GM19438 (cell line): ENCODE results near the gene RTF1.
A peak's percentile ranks its signal among the peaks of the same experiment; 100 is the strongest.
"Not testable (repeated sequence)": the region's sequence is repeated elsewhere in the genome, so short reads cannot be mapped to it uniquely, and the experiment has no call there.

Experiments used
- ATAC-seq: cut with Tn5 transposase; IDR thresholded peaks from one replicate; pipeline ENCODE4 v1.9.1; 2021; ENCODE audit warnings: low read depth; ENCODE audit not compliant: unreplicated experiment

Gene RTF1

DNA sequence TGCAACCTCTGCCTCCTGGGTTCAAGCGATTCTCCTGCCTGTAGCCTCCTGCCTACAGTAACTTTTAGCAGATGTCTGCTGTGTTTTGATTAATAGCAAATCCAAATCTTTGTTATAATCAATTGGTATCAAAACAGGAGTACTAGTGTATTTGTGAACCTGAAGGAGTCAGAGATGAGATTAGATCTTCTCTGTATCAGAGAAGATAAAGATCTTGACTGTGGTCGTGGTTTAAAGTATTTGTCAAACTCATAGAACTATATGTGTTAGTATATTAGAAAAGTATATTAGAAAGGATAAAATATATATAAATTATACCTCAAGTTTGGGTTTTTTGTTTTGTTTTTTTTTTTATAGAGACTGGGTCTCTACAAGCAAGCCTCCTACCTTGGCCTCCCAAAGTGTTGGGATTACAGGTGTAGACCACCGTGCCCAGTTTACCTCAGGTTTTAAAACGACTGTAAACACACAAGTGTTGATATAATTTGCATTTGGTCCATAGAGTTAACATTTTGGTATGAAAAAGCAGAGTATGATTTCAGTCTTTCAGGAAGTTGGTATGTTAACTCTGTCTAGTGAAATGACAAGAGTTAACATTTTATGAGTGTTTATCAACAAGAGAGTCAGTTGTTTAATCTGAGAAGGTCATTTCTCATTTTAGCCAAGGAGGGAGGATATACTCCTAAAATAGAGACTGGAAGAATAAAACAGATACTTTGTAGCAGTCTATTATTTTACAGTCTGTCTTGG lies 18.3 kb downstream of the RTF1 start:
- no peak for ATAC-seq

GRCh38 chr15:41437448-41437847 lies 20.6 kb downstream of the RTF1 start:
- no peak for ATAC-seq

DNA sequence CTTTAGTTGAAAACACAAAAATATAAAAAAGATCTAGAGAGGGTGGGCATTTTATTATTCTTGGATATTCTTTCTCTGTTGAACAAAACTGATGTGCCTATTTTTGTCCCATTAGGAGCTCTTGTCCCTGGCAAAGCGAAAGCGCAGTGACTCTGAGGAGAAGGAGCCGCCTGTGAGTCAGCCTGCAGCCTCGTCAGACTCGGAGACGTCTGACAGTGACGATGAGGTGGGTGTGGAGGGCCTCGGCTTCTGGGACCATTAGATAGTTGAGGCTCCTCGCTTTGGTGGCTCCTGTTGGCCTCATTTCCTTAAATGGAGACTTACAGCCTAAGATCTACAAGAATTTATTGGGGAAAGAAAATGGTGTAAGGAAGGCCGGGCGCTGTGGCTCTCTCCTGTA lies 21.3 kb downstream of the RTF1 start:
- no peak for ATAC-seq

- not testable (repeated sequence) for ATAC-seq
Measured at GRCh38 chr15:41438745-41439144, 21.9 kb downstream of the RTF1 start.

GRCh38 chr15:41443275-41443674 lies 26.4 kb downstream of the RTF1 start:
- no peak for ATAC-seq

DNA sequence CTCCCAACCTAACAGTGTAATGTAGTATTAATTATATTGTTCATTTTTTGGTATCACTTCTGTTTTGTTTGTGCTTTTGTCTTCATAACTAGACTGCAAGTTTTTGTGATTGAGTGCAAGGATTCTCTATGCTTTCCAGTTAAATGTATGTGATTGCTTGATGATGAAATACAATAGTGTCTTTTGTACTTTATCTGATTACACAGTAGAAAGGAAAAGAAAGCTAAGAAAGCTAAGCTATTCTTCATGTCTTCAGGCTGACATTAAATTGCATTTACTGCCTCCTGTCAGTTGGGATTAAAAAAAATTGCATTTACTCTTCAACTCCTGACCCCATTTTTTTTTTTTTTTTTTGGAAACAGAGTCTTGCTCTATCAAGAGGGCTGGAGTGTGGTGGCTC lies 28.5 kb downstream of the RTF1 start:
- no peak for ATAC-seq

DNA sequence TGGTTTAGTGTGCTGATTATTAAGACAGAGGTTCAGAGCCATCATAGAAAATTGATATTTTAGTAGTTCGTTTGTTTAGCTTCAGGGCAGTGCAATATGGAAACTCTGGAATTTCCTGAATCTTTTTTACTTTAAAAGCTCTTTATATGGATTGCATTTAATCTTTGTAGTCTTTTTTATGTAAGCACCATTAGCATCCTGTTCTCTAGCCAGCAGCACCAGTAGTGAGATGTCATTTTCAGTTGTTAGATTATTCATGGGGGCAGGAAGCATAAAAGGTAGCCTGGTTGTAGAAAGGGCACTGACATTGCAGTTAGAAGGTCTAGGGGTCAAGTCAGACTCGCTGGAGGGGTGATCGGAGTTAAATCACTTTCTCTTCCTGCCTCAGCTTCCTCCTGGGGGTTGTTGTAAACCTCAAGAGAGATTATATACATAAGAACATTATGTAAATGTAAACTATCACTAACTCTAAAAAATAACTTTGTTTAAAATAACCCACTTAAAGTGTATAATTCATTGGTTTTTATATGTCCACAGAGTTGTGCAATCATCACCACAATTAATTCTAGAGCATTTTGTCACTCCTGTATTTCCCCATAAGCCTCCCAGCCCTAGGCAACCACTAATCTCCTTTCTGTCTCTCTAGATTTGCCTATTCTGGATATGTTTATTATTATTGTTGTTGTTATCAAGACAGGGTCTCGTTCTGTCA lies 45.3 kb downstream of the RTF1 start:
- no peak for ATAC-seq

DNA sequence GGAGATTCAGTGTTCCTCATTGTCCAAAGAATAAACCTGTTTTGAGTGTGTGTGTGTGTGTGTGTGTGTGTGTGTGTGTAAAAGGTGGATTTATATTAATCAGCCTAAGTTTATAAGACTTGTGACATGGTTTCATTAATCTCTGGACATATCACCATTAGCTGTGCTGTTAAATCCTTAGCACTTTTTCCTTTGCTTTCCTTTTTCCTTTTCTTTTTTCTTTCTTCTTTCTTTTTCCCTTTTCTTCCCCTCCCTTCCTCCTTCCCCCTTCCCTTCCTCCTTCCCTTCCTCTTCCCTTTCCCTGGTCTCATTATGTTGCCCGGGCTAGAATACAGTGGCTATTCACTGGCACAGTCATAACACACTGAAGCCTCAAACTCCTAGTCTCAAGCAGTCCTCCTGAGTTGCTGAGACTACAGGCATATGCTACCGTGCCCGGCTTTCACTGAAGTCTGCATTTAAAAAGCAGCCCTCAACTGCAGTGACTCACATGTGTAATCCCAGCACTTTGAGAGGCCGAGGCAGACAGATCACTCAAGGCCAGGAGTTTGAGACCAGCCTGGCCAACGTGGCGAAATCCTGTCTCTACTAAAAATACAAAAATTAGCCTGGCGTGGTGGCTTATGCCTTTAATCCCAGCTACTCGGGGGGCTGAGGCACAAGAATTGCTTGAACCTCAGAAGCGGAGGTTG lies 48.1 kb downstream of the RTF1 start:
- ATAC-seq: no peak

DNA sequence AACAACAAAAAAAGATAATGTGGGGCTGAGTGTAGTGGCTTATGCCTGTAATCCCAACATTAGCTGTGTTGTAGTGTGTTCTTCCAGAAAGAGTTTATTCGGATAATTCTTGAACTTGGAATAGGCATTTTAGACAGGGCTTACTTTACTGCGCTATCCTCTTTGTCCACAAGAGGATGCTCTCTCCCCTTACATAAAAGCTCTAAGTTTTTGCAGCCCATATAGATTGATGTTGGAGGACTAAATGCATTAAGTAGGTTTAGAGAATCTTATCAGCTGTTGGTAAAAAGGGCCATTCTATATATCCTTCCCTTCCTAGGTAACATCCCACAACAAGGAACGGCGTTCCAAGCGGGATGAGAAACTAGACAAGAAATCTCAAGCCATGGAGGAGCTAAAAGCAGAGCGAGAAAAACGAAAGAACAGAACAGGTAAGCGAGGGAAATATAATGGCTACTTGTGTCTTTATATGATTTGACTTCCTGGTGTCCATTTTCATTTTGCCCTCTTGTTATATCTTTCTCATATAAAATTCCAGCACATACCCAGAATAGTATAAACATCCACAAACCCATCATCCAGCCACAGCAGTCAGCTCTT lies 49.0 kb downstream of the RTF1 start:
- no peak for ATAC-seq

DNA sequence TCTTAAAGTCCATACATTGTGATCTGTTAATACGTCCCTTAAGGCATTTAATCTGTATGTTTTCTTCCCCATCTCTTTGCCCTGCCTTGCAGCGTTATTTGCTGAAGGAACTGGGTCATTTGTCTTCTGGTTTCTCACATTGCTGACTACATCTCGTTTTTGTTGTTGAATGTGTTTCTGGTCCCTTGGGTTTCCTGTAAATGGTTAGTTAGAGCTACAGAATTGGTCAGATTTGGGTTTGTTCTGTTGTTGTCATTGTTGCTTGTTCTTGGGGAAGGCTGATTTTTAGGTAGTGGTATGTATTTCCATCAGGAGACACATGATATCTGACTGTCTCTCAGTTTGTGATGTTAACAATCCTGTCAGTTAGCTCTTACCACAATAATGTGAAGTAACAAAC lies 49.8 kb downstream of the RTF1 start:
- no peak for ATAC-seq

GRCh38 chr15:41469644-41470043 lies 52.7 kb downstream of the RTF1 start:
- not testable (repeated sequence) for ATAC-seq

DNA sequence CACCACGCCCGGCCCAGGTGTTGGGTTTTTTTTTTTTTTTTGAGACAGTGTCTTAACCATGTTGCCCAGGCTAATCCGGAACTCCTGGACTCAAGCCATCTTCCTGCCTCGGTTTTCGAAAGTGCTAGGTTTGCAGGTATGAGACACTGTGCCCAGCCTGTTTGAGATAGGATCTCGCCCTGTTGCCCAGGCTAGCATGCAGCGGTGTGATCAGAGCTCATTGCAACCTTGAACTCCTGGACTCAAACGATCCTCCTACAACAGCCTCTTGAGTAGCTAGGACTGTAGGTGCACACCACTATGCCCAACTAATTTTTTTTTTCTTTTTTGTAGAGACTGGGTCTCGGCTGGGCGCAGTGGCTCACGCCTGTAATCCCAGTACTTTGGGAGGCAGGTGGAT lies 56.5 kb downstream of the RTF1 start:
- no peak for ATAC-seq

DNA sequence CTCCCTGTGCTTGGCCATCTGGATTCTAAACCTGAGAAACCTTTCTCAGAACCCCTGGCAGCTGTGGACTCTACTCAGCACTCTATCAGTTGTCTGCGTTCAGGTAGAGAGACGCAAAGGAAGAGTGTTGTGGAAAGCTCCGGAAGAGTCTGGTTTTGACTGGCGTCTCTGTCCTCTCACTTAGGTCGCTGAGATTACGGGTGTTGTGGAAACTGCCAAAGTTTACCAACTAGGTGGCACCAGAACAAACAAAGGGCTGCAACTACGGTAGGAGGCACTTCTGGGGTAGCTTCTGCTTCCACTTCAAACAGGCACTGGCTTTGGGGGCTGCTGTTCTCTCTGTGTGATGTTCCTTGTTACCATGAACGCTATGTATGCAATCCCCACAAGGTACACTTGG lies 57.5 kb downstream of the RTF1 start:
- no peak for ATAC-seq

GRCh38 chr15:41474941-41475340 lies 58.0 kb downstream of the RTF1 start:
- no peak for ATAC-seq

DNA sequence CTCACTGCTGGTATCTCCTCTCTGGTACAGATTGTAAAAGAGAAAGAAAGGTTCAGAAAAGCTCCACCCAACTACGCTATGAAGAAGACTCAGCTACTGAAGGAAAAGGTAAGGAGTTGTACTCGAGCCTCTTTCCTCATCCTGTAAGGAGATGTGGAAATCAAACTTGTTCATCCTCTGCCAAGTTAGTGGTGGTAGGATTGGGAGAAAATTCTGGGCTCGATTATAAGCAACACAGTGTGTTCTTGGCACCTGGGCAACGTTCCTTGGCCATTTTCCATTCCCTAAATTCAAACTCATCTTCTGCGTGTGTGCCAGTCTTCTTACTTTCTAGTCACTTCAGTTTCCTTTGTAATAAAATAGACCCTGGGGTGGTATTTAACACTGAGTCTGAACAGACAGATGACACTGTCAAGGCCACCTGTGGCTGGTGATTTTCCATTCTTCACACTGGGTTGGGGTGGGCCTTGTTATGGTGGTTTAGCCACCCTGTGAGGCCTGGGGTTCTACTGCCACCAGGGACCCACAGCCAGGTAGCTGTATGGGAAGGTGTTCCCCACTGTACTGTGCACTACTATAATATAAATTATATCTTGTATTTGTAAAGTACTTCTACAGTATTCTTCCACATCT lies 59.6 kb downstream of the RTF1 start:
- ATAC-seq: no peak

DNA sequence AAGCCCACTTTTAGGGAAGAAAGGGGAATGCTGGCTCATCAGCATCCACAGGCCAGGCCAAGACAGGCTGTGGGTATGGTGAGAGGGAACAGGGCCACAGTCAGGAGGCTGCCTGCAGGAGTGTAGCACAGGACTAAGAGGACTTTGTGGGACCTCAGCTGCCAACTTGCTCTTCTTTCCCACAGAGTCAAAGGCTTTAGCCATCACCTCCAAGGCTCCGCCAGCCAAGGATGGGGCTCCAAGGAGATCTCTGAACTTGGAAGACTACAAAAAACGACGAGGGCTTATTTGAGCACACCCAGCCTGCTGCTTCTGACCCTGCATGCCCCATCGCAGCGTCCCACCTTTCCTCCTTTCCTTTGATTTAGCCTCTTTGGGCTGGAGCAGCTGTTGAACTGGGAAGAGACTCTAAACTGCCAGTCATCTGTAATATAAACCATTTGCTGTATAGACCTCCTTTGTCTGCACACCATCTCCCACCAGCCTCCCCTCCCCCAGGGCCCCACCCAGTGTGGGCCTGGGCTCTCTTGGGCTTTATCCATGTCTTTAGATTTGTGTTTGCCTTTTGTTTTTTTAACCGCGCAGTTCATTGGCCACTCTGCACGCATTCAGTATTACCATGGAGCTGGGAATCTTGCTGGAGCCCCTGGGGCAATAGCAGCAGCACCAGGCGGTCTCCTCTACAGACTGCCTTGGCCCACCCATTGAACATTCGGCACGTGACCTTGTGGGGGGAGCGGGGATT lies 63.7 kb downstream of the RTF1 start:
- no peak for ATAC-seq

DNA sequence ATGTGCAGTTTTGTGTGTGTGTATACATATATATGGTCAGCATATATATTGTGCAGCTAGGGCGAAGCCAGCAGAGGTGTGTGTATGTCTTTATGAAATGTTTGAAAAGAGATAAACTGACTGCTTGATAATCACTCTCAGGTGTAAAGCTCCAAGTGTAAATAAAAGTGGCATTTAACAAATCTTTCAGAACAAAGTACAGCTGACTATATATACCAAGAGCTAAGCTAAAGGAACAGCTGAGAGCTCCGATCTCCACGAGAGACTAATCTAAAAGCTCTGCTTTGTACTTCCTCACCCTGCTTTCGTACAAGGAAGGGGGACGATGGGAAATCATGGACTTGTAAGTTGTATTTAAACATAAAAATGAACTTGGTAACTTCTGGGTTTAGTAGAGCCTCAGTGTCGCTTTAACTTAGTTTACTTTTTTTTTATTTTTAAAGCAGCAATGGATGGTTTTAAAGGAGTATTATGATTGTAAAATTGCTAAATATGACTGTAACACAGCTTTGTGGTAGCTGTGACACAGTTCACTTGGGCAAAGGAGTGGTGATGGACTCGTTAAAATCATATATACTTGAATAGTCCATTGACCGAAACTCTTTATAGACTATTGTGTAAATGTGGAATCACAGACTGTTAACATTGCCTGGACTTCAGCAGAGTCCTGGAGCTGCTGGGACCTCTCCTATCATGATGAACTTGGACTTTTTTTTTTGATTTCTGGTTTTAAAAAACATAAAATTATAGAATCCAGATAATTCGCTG lies 65.4 kb downstream of the RTF1 start:
- ATAC-seq: no peak

DNA sequence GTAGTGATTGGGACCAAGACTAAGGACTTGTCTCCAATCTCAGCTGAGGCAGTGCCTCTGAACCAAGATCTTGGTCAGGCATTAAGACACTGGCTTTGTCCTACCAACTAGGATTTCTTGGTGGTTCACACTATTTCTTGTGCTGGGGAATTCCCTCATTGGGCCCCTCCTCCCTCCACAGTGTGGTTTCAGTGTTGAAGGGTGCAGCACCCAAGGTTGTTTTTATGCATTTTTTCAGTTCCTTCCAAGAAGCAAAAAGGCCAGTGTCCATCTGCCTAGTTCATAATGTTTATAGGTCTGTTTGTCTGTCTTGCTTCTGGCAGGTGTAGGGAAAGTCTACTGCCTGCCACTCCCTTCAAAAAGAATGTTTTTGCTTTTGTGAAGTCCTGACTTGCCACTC lies 66.2 kb downstream of the RTF1 start:
- peak; percentile 92 for ATAC-seq

GRCh38 chr15:41483519-41483918 lies 66.6 kb downstream of the RTF1 start:
- no peak for ATAC-seq
